Neural crest cell (in vitro differentiated cells): ENCODE results near the gene LSR. TPM values are rescaled to one million over a fixed set of nuclear protein-coding genes. Genes with fewer than 3 reads are reported as not detected.

Experiments
- DNase-seq: peaks from one replicate; pipeline ENCODE4 v3.0.0; 2021; ENCODE audit warnings: low read depth, mixed read lengths, low spot score
- H3K27ac Mint-ChIP-seq: one replicate; pipeline ENCODE4 v1.8.0; 2021; ENCODE audit warnings: mild to moderate bottlenecking, mixed read lengths; ENCODE audit not compliant: unreplicated experiment
- H3K27me3 Mint-ChIP-seq: 2 replicates; pipeline ENCODE4 v1.8.0; 2021; ENCODE audit warnings: low read depth, mild to moderate bottlenecking, mixed read lengths
- H3K36me3 Mint-ChIP-seq: 2 replicates; pipeline ENCODE4 v1.8.0; 2021; ENCODE audit warnings: low read depth, mild to moderate bottlenecking, mixed read lengths
- H3K4me1 Mint-ChIP-seq: 2 replicates; pipeline ENCODE4 v1.8.0; 2021; ENCODE audit warnings: mixed read lengths
- H3K4me3 Mint-ChIP-seq: one replicate; pipeline ENCODE4 v1.8.0; 2021; ENCODE audit warnings: mild to moderate bottlenecking, mixed read lengths
- H3K9me3 Mint-ChIP-seq: 2 replicates; pipeline ENCODE4 v1.8.0; 2021; ENCODE audit warnings: mixed read lengths
- total RNA-seq: library from RNA; stranded (reverse); gene quantifications from 2 replicates; pipeline ENCODE4 v1.2.1, GENCODE V29; 2021
- TF ChIP-seq, protein P1 (sequence below): fragments of 200-600 bp; sonication (generic); conservative IDR thresholded peaks from 2 replicates; pipeline ENCODE4 v1.5.0; 2021; ENCODE audit warnings: antibody characterized with exemption, mild to moderate bottlenecking

LSR gene
- total RNA-seq, 1 donor from 2014 or later = 3.5 TPM

DNA sequence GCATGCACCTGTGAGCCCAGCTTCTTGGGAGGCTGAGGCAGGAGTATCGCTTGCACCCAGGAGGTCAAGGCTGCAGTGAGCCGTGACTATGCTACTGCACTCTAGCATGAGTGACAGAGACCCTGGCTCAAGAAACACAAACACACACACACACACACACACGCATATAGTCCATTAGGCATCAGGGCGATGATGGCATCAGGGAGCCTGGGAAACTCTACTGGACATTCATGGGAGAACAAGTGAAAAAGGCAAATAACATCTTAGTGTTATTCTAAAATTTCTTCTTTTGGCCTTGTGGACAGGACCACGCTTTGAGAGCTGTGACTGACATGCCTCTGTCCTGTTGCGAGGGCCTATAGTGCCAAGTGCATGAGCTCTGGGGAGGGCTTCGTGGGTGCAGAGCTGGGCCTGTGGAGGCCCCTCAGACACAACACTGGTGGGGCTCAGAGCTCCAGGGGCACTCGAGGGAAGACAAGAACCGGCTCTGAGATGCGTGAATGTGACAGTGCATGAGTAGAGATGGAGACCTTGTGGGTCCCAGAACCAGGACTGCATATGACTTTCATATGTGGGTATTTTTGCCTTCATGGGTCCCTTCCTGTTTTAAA, 12.0 kb downstream of the LSR start:
- Mint-ChIP-seq H3K4me3 (peak overlapping the region; percentile 72), H3K27ac (no peak overlapping the region), H3K9me3 (no peaks in the 10 kb centered on the region), H3K27me3 (peaks cover 7% of the 10 kb centered on the region), H3K4me1 (peaks cover 15% of the 10 kb centered on the region), H3K36me3 (peaks cover 2% of the 10 kb centered on the region)
- DNase-seq = no peak
- TF ChIP-seq, protein P1, sequence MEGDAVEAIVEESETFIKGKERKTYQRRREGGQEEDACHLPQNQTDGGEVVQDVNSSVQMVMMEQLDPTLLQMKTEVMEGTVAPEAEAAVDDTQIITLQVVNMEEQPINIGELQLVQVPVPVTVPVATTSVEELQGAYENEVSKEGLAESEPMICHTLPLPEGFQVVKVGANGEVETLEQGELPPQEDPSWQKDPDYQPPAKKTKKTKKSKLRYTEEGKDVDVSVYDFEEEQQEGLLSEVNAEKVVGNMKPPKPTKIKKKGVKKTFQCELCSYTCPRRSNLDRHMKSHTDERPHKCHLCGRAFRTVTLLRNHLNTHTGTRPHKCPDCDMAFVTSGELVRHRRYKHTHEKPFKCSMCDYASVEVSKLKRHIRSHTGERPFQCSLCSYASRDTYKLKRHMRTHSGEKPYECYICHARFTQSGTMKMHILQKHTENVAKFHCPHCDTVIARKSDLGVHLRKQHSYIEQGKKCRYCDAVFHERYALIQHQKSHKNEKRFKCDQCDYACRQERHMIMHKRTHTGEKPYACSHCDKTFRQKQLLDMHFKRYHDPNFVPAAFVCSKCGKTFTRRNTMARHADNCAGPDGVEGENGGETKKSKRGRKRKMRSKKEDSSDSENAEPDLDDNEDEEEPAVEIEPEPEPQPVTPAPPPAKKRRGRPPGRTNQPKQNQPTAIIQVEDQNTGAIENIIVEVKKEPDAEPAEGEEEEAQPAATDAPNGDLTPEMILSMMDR = no peak

DNA sequence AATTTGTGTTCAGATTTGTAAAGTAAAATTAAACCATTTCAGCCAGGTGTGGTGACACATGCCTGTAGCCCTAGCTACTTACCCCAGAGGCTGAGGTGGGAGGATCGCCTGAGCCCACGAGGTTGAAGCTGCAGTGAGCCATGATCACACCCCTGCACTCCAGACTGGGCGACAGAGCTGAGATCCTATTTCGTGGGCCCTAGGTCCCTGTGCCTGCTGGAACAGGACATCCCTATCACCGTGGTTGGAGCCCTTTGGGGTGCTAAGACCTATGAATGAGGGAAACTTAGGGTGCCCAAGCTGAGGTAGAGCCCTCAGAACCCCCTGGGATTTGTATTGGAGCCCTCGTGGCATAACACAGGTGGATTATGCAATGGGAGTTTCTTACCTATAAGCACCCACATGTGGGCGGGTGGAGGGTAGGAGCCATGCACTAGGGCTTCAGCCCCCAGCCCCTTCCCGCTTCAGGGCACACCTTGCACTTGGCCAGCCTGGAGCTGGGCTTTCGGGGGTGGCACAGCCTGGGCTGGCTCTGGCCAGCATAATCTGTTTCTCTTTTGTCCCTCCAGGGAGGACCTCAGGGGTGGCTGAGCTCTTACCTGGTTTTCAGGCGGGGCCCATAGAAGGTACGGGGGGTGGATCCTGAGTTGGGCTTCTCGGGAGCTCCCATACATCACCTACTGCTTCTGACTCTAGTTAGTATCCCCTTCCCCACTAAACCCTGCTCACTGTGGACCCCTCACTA, 12.7 kb downstream of the LSR start:
- H3K27me3 Mint-ChIP-seq = peaks cover 7% of the 10 kb centered on the region
- TF ChIP-seq, protein P1 = no peak
- DNase-seq = no peak
- H3K9me3 Mint-ChIP-seq = no peaks in the 10 kb centered on the region
- H3K4me3 Mint-ChIP-seq = no peak overlapping the region
- H3K27ac Mint-ChIP-seq = no peak overlapping the region
- peaks cover 2% of the 10 kb centered on the region for H3K36me3 Mint-ChIP-seq
- H3K4me1 Mint-ChIP-seq = peaks cover 13% of the 10 kb centered on the region

DNA sequence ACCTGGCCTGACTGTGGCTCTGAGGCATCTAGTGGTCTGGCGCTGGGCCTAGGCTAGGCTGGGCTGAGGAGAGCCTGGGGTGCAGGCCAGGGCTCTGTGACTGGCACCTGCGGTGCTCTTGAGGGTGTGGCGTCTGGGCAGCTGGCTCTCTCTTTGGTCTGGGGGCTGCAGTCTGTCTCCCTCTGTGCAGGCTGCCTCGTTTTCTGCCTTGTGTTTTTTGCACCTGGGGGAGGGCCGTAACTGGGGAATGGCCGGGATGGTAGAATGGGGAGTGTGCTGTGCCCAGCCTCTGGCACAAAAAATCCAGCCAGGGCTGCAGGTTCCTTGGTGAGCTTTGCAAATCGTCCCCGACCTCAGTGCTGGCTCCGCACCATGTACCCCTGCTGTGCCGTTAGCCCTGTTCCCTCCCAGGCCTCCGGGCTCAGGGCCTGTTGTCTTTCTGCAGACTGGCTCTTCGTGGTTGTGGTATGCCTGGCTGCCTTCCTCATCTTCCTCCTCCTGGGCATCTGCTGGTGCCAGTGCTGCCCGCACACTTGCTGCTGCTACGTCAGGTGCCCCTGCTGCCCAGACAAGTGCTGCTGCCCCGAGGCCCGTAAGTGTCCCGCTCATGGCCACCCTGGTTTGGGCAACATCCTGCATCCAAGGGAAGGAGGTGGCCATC, 13.4 kb downstream of the LSR start:
- H3K27me3 Mint-ChIP-seq = peaks cover 7% of the 10 kb centered on the region
- H3K27ac Mint-ChIP-seq = no peak overlapping the region
- H3K4me3 Mint-ChIP-seq = no peak overlapping the region
- no peak for DNase-seq
- H3K9me3 Mint-ChIP-seq = no peaks in the 10 kb centered on the region
- H3K36me3 Mint-ChIP-seq = peaks cover 2% of the 10 kb centered on the region
- H3K4me1 Mint-ChIP-seq = peaks cover 12% of the 10 kb centered on the region
- TF ChIP-seq, protein P1 = no peak

DNA sequence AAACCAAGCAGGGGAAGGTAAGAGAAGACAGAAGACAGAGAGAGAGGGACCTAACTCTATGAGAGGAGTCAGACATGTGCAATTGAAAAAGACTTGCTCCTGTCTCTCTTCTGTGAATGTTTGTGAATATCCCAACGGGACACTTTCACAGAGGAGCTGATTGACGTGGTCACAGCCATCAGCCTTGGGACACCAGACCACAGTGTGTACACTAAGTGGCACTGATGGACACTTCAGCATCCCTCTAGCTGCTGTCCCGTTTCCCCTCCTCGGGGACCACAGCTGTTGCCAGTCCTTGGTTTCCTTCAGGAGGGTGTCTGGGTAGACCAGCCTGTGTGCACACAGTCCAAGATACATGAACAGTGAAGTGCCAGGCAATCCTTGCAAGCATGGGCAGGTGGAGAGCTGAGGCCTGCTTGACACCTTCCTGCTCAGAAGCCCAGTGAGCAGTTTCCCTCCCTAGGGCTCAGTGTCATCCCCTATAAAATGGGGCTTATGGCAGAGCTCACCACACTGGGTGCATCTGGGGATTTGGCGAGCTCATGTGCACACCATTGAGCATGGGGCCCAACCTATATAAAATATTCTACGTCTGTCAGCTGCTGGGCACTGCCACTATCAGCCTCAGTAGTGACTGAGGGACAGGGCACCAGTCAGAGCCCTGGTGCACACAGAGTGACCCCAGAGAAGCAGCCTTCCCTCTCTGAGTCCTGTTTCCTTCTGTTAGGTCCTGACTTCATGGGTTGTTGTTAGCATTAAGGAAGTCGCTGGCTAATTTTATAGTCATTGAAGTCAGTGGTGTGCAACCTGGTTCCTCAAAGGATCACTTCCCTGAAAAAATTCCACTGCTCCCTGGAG, 15.7 kb downstream of the LSR start:
- Mint-ChIP-seq H3K9me3 (no peaks in the 10 kb centered on the region), H3K36me3 (peaks cover 2% of the 10 kb centered on the region), H3K27me3 (peaks cover 7% of the 10 kb centered on the region), H3K4me3 (peak overlapping the region; percentile 81), H3K4me1 (peaks cover 3% of the 10 kb centered on the region), H3K27ac (no peak overlapping the region)
- TF ChIP-seq, protein P1 = no peak
- DNase-seq = no peak

DNA sequence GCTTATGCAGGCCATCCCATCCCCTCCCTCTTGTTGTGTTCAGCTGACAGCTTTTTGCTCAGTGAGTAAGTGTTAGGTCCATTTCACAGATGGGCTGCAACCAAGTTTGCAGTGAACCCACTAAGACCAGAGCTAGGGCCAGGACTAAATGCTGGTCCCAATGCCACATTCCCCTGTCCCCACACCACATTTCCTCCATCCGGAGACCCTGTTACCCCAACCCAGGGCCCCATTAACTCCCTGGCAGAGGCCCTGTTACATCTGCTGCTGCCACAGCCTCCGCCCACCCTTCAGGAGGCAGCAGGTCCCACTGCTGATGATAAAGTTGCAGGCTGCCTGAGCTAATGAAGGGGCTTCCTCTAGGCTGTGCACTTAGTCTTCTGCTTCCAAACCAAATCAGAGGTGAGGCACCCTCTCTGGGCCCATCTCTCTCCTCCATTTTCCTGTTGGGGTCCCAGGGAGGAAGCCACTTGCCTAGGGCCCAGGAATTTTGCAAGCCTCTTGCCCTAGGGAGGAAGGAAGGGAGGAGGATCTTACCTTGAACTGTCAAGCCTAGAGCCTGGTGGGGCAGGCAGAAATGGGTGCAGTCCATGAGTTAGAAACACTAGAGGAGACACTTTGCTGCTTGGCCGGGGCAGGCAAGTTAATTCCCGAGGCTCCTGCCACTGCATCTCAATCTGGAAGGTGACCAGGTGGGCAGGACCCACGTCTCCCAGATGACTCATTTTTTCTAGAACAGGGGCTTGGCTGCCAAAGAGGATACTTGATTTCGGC, 16.5 kb downstream of the LSR start:
- Mint-ChIP-seq H3K36me3 (peaks cover 2% of the 10 kb centered on the region), H3K9me3 (no peaks in the 10 kb centered on the region), H3K27me3 (peaks cover 7% of the 10 kb centered on the region), H3K4me1 (peaks cover 7% of the 10 kb centered on the region), H3K4me3 (peak overlapping the region; percentile 81), H3K27ac (no peak overlapping the region)
- TF ChIP-seq, protein P1 = no peak
- DNase-seq = no peak
